ENCODE results near the gene ZSCAN23.
"Not testable (repeated sequence)": the region's sequence is repeated elsewhere in the genome, so short reads cannot be mapped to it uniquely, and the experiment has no call there.

ZSCAN23 gene

DNA sequence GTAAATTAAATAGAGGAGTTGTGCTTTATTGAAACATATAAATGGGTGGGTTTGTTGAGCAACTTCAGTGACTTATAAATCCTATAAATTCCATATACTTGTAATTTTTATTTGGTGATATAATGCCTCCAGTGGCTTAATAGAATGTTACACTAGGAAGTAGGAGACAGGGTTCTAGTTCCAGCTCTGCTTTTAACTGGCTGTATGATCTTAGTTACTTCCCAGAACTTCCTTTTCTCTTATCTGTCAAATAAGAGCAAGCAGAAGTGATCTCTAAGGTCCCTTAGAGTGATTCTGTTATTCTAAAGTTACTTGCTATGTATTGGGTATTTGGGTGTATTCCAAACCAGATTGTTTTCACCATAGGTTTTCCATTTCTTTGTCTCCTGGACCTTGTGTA lies 10.2 kb downstream of the ZSCAN23 start:
- DNase-seq: no peak

- no peak for DNase-seq
Observed at GRCh38 chr6:28429781-28430180, 13.5 kb downstream of the ZSCAN23 start.

DNA sequence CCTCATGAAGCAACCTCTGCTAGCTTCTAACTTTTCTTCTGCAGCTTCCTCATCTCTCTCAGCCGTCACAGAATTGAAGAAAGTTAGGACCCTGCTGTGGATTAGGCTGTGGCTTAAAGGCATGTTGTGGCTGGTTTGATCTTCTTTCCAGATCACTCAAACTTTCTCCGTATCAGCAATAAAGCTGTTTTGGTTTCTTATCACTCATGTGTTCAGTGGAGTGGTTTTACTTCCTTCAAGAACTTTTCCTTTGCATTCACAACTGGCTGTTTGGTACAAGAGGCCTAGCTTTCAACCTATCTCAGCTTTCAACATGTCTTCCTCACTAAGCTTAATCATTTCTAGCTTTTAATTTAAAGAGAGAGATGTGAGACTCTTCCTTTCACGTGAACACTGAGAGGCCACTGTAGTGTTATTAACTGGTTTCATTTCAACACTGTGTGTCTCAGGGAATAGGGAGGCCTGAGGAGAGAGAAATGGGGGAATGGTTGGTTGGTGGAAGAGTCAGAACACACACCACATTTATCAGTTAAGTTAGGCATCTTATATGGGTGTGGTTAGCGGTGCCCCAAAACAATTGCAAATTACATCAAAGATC lies 17.2 kb downstream of the ZSCAN23 start:
- DNase-seq: peak; percentile 68

GRCh38 chr6:28424163-28424562 lies 19.1 kb downstream of the ZSCAN23 start:
- DNase-seq: no peak

- DNase-seq: no peak
Observed at GRCh38 chr6:28423546-28423945, 19.7 kb downstream of the ZSCAN23 start.

DNA sequence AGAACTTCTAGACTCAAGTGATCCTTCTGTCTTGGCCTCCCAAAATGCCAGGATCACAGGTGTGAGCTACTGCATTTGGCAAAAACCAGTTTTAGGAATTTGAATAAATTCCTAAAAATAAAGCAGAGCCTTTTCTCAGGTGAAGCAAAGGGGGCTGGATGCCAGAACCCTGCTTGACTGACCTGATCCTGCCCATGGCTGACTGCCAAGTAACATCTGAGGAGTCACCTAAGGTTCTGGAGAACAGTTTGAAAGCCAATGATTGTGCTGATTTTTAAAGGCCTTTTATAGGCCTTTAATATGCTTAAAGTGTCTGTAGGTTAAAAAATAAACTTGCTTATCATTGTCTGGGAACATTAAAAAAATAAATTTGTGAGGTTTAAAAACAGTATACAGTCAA lies 29.6 kb downstream of the ZSCAN23 start:
- no peak for DNase-seq

- DNase-seq: no peak
Observed at GRCh38 chr6:28410767-28411166, 32.5 kb downstream of the ZSCAN23 start.

GRCh38 chr6:28408076-28408802 lies 35.1 kb downstream of the ZSCAN23 start:
- DNase-seq: peak; percentile 61

DNA sequence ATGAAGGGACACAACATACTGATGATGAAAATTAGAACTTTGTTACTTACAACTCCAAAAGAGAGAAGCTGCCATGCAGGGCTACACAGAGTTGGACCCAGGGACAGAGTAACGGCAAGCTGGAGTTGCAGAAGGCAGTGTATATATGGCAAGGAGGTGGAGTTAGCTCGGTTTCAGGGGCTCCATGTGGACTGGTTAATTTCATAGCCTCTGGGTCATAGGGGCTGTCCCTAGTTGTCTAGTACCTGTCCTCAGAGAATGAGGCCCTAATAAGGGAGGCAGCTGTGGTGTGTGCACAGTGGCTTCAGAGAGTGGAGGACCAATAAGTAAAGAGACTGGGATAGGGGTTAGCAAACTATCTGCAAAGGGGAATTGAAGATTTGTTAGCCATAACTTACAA lies 35.9 kb downstream of the ZSCAN23 start:
- no peak for DNase-seq

DNA sequence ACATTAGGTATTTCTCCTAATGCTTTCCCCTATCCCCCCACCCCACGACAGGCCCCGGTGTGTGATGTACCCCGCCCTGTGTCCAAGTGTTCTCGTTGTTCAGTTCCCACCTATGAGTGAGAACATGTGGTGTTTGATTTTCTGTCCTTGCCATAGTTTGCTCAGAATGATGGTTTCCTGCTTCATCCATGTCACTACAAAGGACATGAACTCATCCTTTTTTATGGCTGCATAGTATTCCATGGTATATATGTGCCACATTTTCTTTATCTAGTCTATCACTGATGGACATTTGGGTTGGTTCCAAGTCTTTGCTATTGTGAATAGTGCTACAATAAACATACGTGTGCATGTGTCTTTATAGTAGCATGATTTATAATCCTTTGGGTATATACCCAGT lies 39.4 kb downstream of the ZSCAN23 start:
- not testable (repeated sequence) for DNase-seq

GRCh38 chr6:28402197-28402596 lies 41.1 kb downstream of the ZSCAN23 start:
- DNase-seq: no peak

DNA sequence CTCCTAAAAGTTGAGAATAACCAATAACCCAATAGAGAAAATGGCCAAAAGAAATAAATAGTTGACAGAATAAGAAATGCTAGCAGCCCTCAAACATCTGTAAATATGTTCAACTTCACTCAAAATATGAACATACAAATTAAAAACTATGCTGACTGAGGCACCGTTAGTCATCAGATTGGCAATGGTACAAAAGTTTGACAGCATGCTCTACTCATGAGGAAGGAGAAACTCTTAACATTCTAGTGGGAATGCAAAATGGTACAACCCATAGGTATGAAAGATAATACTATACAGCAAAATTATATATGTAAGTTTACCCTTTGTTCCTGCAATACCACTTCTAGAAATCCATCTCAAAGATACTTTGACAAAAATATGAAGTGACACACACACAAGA lies 42.1 kb downstream of the ZSCAN23 start:
- no peak for DNase-seq

DNA sequence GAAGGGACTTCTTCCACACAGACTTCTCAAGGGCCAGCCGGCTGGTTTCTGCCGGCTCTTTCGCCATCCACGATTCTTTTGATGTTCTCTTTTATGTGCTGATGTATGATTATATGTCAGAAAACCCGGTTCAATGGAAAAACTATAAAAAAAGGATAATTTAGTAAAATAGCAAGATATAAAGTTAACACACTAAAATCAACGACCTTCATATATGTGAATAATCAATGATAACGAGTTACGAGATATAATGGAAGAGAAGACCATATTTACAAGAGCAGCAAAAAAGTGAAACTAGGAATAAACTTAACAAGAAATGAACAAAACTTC lies 43.2 kb downstream of the ZSCAN23 start:
- no peak for DNase-seq

GRCh38 chr6:28399350-28400121 lies 43.8 kb downstream of the ZSCAN23 start, which contains the start of gene ZSCAN12:
TSS of gene ZSCAN12 (minus strand) at chr6:28399747. CDS start at chr6:28398405, 1,342 bp downstream.
- DNase-seq: peak; percentile 85

- no peak for DNase-seq
Observed at GRCh38 chr6:28395918-28396317, 47.4 kb downstream of the ZSCAN23 start.

GRCh38 chr6:28393912-28394662 lies 49.2 kb downstream of the ZSCAN23 start:
- no peak for DNase-seq

- no peak for DNase-seq
Observed at GRCh38 chr6:28390688-28391087, 52.6 kb downstream of the ZSCAN23 start.

- DNase-seq: no peak
Observed at GRCh38 chr6:28384143-28384533, 59.2 kb downstream of the ZSCAN23 start.

GRCh38 chr6:28383235-28384142 lies 59.8 kb downstream of the ZSCAN23 start:
- peak; percentile 24 for DNase-seq
